IPS-18c (cell line): ENCODE measurements around the gene C1orf146.

ENCODE experiments used
- H3K4me3 ChIP-seq: 2 replicates; pipeline ENCODE4 v1.7.0; 2013; ENCODE audit warnings: low read depth, mild to moderate bottlenecking, low read length, moderate library complexity; ENCODE audit not compliant: insufficient read depth
- H3K9me3 ChIP-seq: one replicate; pipeline ENCODE4 v1.6.1; 2013; ENCODE audit warnings: mild to moderate bottlenecking, low read length, moderate library complexity; ENCODE audit not compliant: control insufficient read depth, insufficient read depth

The C1orf146 gene, protein sequence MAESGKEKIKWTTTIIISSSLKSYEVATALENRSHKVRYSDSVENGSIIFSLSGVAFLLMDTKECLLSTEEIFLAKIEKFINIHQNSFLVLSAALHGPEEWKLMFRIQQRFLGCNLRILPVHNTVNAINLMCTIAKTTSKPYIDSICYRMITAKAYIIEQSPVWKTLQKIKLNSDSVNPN

DNA sequence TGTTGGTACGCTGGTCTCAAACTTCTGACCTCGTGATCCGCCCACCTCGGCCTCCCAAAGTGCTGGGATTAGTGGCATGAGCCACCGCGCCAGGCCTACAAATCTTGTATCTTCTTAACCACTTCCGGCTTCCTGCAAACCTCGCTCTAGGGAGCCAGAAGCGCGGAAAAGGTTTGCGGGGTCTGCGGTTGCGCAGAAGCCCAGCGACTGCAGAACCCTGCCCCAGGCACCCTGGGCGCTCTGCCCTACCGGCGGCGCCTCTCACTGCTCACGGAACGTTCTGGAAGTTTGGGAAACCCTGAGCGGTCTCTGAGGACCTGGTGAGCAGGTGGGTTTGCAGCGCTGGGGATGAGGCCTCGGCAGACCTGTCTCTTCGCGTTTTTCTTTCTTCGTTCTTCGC, at the start of gene C1orf146:
Gene C1orf146 (plus strand): TSS at position 195 of the 400 bp plus-strand sequence. CDS start 13,506 bp downstream, outside the sequence.
- no peak within 1 kb of the TSS for H3K4me3 ChIP-seq
- H3K9me3 ChIP-seq = no peaks in the 10 kb centered on the region

DNA sequence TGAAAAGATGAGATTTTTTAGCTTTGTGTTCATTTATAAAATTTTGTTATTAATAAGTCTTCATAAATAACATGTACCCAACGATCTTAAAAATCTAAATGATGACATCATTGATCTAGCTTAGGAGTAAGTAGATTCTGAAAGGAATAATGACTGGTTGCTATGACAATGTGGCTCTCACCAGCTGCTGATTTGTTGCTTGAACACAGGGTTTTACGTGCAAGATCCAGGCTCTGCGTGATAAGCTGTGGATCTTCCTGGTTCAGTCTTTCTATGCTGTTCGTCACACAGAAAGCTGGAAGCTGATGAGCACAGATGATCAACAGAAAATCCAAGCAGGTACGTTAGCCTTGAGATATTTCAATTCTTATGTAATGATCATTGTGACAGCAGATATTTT, 49.1 kb upstream of the C1orf146 start:
- Histone ChIP-seq H3K9me3 (no peaks in the 10 kb centered on the region), H3K4me3 (no peak overlapping the region)

GRCh38 chr1:92169214-92170005, 48.3 kb upstream of the C1orf146 start:
- Histone ChIP-seq H3K4me3 (no peak overlapping the region), H3K9me3 (no peaks in the 10 kb centered on the region)

- Histone ChIP-seq H3K9me3 (peaks cover 2% of the 10 kb centered on the region), H3K4me3 (no peak overlapping the region)
These were observed 33.1 kb upstream of the C1orf146 start for GRCh38 chr1:92184632-92185031.

DNA sequence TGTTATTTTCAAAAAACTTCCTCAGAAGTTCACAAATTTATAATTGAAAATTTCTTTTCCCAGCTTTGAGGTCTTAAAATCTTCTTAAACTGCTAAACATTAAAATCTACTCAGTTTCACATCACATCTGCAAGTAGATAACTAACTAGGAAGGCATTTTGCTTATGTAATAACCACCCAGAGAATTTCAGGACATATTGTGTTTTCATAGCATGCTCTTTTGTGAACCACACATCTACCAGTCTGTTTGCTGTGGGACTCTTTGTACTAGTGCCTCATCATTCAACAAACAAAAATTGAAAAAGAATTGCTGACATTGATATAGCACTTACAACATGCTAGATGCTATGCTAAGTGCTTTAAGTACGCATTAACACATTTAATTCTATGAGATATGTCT, 31.6 kb upstream of the C1orf146 start:
- no peak overlapping the region for H3K4me3 ChIP-seq

GRCh38 chr1:92188436-92189255, 29.1 kb upstream of the C1orf146 start:
- peaks cover 2% of the 10 kb centered on the region for H3K9me3 ChIP-seq
- H3K4me3 ChIP-seq = no peak overlapping the region

More for the DNA sequence above, 31.6 kb upstream of the C1orf146 start:
- peaks cover 2% of the 10 kb centered on the region for H3K9me3 ChIP-seq

- Histone ChIP-seq H3K4me3 (no peak overlapping the region), H3K9me3 (peaks cover 2% of the 10 kb centered on the region)
These were observed 26.0 kb upstream of the C1orf146 start for GRCh38 chr1:92191726-92192125.

GRCh38 chr1:92192246-92192645, 25.5 kb upstream of the C1orf146 start:
- H3K9me3 ChIP-seq = peaks cover 2% of the 10 kb centered on the region
- no peak overlapping the region for H3K4me3 ChIP-seq

DNA sequence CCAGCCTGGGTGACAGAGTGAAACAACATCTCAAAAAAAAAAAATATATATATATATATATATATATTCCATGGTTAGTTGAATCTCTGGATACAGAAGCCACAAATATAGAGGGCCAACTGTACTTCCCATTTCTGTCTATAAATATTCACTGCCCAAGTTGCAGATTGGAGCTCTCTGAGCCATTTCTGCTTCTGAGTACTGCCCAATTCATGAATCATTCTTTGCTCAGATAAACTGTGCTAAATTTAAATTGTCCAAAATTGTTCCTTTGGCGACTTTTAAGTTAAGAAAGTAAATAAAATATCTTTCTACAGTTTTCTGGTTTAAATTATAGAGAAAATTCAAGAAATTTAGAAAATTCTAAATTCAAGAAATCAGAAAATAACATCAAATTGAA, 23.2 kb upstream of the C1orf146 start:
- Histone ChIP-seq H3K4me3 (no peak overlapping the region), H3K9me3 (no peaks in the 10 kb centered on the region)

DNA sequence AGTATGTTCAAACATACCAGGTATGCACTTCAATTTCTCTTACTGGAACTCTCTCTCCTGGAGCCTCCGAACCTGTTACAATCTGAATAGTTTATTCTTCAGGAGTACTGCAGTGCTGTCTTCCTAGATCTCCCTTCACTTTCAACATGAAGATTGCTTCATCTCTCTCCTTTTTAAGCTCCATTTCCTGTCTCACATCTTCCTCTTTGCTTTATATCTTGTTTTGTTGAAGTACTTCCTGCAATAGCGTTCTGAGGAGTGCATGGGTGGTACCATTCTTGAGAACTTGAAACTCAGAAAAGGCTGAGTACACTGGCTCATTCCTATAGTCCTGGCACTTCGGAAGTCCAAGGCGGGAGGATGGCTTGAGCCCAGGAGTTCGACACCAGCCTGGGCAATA, 15.7 kb upstream of the C1orf146 start:
- Histone ChIP-seq H3K4me3 (no peak overlapping the region), H3K9me3 (no peaks in the 10 kb centered on the region)

- Histone ChIP-seq H3K9me3 (no peaks in the 10 kb centered on the region), H3K4me3 (no peak overlapping the region)
These were observed 14.6 kb upstream of the C1orf146 start for GRCh38 chr1:92203105-92203504.

DNA sequence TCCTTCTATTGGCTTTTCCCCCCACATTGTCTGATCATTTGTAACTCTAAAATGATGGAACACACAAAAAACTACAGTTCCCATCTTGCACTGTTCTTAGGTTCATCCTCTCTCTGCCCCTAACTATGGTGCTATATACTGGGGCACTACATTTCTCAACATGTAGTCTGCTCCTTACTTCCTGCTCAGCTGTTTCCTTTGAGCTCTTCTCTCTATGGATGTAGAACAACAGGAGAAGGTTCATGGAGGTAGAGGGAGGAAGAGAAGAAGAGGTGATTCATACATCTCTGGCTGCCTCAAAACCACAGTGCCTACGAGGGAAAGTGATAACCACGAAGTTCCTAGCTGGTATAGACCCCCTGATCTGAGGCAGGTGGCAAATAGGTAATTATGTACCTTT, 7.0 kb upstream of the C1orf146 start:
- Histone ChIP-seq H3K4me3 (no peak overlapping the region), H3K9me3 (no peaks in the 10 kb centered on the region)

DNA sequence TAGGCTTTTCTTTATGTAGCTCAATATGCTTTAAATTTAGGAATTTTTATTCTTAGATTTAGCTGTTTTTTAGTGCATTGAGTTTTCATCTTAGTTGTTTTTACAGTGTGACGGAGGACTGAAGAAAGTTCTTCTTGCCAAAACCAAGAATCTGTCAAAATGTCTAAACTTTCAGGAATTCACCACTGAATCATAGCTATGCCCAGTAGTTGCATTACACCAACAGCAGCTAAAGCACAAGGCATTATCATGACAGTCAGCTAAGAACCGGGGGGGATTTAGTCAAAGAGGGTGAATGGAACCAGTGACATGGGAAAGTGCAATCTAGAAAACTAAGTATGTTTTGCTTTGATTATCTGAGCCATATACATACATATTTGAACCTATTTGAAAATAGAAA, 6.5 kb upstream of the C1orf146 start:
- Histone ChIP-seq H3K4me3 (no peak overlapping the region), H3K9me3 (no peaks in the 10 kb centered on the region)

GRCh38 chr1:92218559-92218958, 844 bp downstream of the C1orf146 start:
- no peaks in the 10 kb centered on the region for H3K9me3 ChIP-seq
- H3K4me3 ChIP-seq = no peak overlapping the region

GRCh38 chr1:92219028-92219427, 1.3 kb downstream of the C1orf146 start:
- H3K9me3 ChIP-seq = no peaks in the 10 kb centered on the region
- H3K4me3 ChIP-seq = no peak overlapping the region

DNA sequence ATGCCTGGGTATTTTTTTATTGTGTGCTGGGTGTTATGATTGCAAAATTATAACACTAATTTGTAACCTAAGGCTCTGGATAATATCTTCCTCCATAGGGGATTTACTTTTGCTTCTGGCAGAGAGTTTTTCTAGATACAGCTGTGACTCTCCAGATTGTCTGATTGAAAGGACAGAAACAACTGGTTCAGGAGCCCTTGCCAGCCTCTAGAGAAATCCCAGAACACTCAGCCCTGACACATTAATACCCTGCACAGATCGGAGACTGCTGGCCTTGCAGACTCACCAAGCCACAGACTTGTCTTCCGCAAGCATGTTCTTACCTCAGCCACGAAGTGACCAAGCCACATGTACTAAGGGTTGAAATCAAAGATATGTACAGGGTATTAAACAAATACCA, 10.7 kb downstream of the C1orf146 start:
- Histone ChIP-seq H3K4me3 (no peak overlapping the region), H3K9me3 (no peaks in the 10 kb centered on the region)

- Histone ChIP-seq H3K4me3 (no peak overlapping the region), H3K9me3 (no peaks in the 10 kb centered on the region)
These were observed 13.0 kb downstream of the C1orf146 start for GRCh38 chr1:92230736-92231135.

- Histone ChIP-seq H3K9me3 (no peaks in the 10 kb centered on the region), H3K4me3 (no peak overlapping the region)
These were observed 22.3 kb downstream of the C1orf146 start for GRCh38 chr1:92240034-92240433.
